HepG2 (cell line): ENCODE results near the gene SERPINF2. TPM values are rescaled to one million over a fixed set of nuclear protein-coding genes. Genes with fewer than 3 reads are reported as not detected.

ENCODE experiments used
- JUND ChIP-seq: sonication (generic); formaldehyde crosslinking; IDR thresholded peaks from 2 replicates; pipeline ENCODE4 v1.8.0; 2022; ENCODE audit warnings: mild to moderate bottlenecking, missing genetic modification reagents
- MEIS1 ChIP-seq: sonication (generic); formaldehyde crosslinking; IDR thresholded peaks from 2 replicates; pipeline ENCODE4 v1.9.0; 2021; ENCODE audit warnings: mild to moderate bottlenecking, missing genetic modification reagents, moderate library complexity, borderline replicate concordance
- POLR2AphosphoS5 ChIP-seq: IDR thresholded peaks from 2 replicates; pipeline ENCODE4 v1.6.1; 2012; ENCODE audit warnings: low read depth, low read length
- POLR2G ChIP-seq: fragments of 200-400 bp; formaldehyde crosslinking; IDR thresholded peaks from 2 replicates; pipeline ENCODE4 v1.6.1; 2018; ENCODE audit warnings: mild to moderate bottlenecking, low read depth, low read length, moderate library complexity
- TEAD3 ChIP-seq: optimal IDR thresholded peaks from 2 replicates; pipeline ENCODE3; 2016; ENCODE audit warnings: borderline replicate concordance
- ZHX1 ChIP-seq: sonication (generic); formaldehyde crosslinking; IDR thresholded peaks from 2 replicates; pipeline ENCODE4 v1.8.1; 2022; ENCODE audit warnings: low read depth, mild to moderate bottlenecking, missing genetic modification reagents
- ZNF296 ChIP-seq: sonication (generic); formaldehyde crosslinking; conservative IDR thresholded peaks from 2 replicates; pipeline ENCODE4 v1.5.0; 2020; ENCODE audit warnings: mild to moderate bottlenecking, missing genetic modification reagents
- ZNF318 ChIP-seq: sonication (generic); formaldehyde crosslinking; IDR thresholded peaks from 2 replicates; pipeline ENCODE4 v1.4.0; 2020; ENCODE audit warnings: mild to moderate bottlenecking, missing genetic modification reagents
- ZNF841 ChIP-seq: sonication (generic); formaldehyde crosslinking; IDR thresholded peaks from 2 replicates; pipeline ENCODE4 v1.8.1; 2023; ENCODE audit warnings: missing genetic modification reagents, borderline replicate concordance
- polyA plus RNA-seq, 8 experiments: library from polyadenylated mRNA; depleted of rRNA in 3 of 8; stranded (reverse) in 7 of 8; unstranded in 1 of 8; fragments of >200 nt; fragmentation: Illumina TruSeq in 4 of 8; extraction: Trizol in 4 of 8; gene quantifications; 2 replicates each; pipeline versions ENCODE4 v1.2.1 to v1.2.3, GENCODE V29; 2011 to 2016; ENCODE audit warnings: low read depth in 4 of 8, missing spikeins in 1 of 8, mixed read lengths in 1 of 8; ENCODE audit not compliant: insufficient read depth in 1 of 8
- total RNA-seq, 5 experiments: library from RNA; depleted of rRNA; stranded (reverse); fragments of >200 nt; fragmentation: Illumina TruSeq; extraction: Trizol; gene quantifications; 2 replicates each; pipeline ENCODE4 v1.2.3, GENCODE V29; 2016; ENCODE audit warnings: low read depth in 1 of 5
- TF ChIP-seq, protein P1 (sequence below): sonication (generic); formaldehyde crosslinking; IDR thresholded peaks from 2 replicates; pipeline ENCODE4 v1.4.0; 2020; ENCODE audit warnings: missing genetic modification reagents

SERPINF2 gene
- total and polyA plus RNA-seq, 2 of the 13 experiments (the other 11 are each of a cell fraction or from before 2014, with no cell fraction given) = 309 to 548 TPM

- TF ChIP-seq ZNF296 (CRISPR knock-in tag) (no peak), ZHX1 (CRISPR knock-in tag) (no peak), POLR2AphosphoS5 (no peak), ZNF318 (CRISPR knock-in tag) (no peak), TEAD3 (no peak), JUND (no peak; the same call in 1 of the 2 replicates), POLR2G (no peak), MEIS1 (peak; percentile 37; the same call in 1 of the 2 replicates), ZNF841 (CRISPR knock-in tag) (no peak)
- TF ChIP-seq, protein P1, sequence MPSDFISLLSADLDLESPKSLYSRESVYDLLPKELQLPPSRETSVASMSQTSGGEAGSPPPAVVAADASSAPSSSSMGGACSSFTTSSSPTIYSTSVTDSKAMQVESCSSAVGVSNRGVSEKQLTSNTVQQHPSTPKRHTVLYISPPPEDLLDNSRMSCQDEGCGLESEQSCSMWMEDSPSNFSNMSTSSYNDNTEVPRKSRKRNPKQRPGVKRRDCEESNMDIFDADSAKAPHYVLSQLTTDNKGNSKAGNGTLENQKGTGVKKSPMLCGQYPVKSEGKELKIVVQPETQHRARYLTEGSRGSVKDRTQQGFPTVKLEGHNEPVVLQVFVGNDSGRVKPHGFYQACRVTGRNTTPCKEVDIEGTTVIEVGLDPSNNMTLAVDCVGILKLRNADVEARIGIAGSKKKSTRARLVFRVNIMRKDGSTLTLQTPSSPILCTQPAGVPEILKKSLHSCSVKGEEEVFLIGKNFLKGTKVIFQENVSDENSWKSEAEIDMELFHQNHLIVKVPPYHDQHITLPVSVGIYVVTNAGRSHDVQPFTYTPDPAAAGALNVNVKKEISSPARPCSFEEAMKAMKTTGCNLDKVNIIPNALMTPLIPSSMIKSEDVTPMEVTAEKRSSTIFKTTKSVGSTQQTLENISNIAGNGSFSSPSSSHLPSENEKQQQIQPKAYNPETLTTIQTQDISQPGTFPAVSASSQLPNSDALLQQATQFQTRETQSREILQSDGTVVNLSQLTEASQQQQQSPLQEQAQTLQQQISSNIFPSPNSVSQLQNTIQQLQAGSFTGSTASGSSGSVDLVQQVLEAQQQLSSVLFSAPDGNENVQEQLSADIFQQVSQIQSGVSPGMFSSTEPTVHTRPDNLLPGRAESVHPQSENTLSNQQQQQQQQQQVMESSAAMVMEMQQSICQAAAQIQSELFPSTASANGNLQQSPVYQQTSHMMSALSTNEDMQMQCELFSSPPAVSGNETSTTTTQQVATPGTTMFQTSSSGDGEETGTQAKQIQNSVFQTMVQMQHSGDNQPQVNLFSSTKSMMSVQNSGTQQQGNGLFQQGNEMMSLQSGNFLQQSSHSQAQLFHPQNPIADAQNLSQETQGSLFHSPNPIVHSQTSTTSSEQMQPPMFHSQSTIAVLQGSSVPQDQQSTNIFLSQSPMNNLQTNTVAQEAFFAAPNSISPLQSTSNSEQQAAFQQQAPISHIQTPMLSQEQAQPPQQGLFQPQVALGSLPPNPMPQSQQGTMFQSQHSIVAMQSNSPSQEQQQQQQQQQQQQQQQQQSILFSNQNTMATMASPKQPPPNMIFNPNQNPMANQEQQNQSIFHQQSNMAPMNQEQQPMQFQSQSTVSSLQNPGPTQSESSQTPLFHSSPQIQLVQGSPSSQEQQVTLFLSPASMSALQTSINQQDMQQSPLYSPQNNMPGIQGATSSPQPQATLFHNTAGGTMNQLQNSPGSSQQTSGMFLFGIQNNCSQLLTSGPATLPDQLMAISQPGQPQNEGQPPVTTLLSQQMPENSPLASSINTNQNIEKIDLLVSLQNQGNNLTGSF = no peak
Measured at GRCh38 chr17:1735834-1736347, 6.8 kb upstream of the SERPINF2 start (continued).
